ENCODE measurements around the gene KLHDC7A. TPM values are rescaled to one million over a fixed set of nuclear protein-coding genes. Genes with fewer than 3 reads are reported as not detected.

Gene KLHDC7A
- total and polyA plus RNA-seq, 7 experiments from 2014 or later = 0.08 to 0.15 TPM; not detected in 5

GRCh38 chr1:18489417-18490143 lies 8.8 kb downstream of the KLHDC7A start:
- intact Hi-C loops (cut with micrococcal nuclease) = no loop called here
- Histone ChIP-seq H3K4me3 (ENCODE audit: low read length) (no peak overlapping the region), H3K9me3 (ENCODE audit: control insufficient read depth in 2 of 3, low read length in 3 of 3) (no peaks in the 10 kb centered on the region), H3K4me1 (ENCODE audit: control insufficient read depth in 2 of 2, insufficient read depth in 2 of 2, low read length in 2 of 2) (no peaks in the 10 kb centered on the region), H3K27me3 (ENCODE audit: control insufficient read depth in 2 of 2, insufficient read depth in 2 of 2, low read length in 2 of 2) (no peaks in the 10 kb centered on the region), H3K36me3 (ENCODE audit: control insufficient read depth in 2 of 3, insufficient read depth in 3 of 3, low read length in 3 of 3) (no peaks in the 10 kb centered on the region), H3K27ac (ENCODE audit: low read depth, low read length) (no peak overlapping the region)
- no peaks in the 10 kb centered on the region for H3K36me3 Mint-ChIP-seq
- CTCF ChIA-PET = no interaction called here
- H3K4me3 Mint-ChIP-seq = no peak overlapping the region
- H3K27ac Mint-ChIP-seq = no peak overlapping the region
- peaks cover 3 to 35% (median 23%) of the 10 kb centered on the region in 5 donors for H3K27me3 Mint-ChIP-seq
- POLR2A ChIA-PET = no interaction called here
- no peaks in the 10 kb centered on the region for H3K4me1 Mint-ChIP-seq
- peaks cover 0 to 6% (median 0%) of the 10 kb centered on the region in 11 donors for H3K9me3 Mint-ChIP-seq
- DNase-seq (no peak), ATAC-seq (no peak)

- ChIA-PET POLR2A (no interaction called here), CTCF (no interaction called here)
- Mint-ChIP-seq H3K27ac (no peak overlapping the region), H3K36me3 (no peaks in the 10 kb centered on the region), H3K4me1 (no peaks in the 10 kb centered on the region), H3K9me3 (peaks cover 0 to 6% (median 0%) of the 10 kb centered on the region in 11 donors), H3K4me3 (no peak overlapping the region), H3K27me3 (peaks cover 3 to 35% (median 17%) of the 10 kb centered on the region in 5 donors)
- Histone ChIP-seq H3K9me3 (ENCODE audit: control insufficient read depth in 2 of 3, low read length in 3 of 3) (no peaks in the 10 kb centered on the region), H3K27ac (ENCODE audit: low read depth, low read length) (no peak overlapping the region), H3K4me3 (ENCODE audit: low read length) (no peak overlapping the region), H3K4me1 (ENCODE audit: control insufficient read depth in 2 of 2, insufficient read depth in 2 of 2, low read length in 2 of 2) (no peaks in the 10 kb centered on the region), H3K36me3 (ENCODE audit: control insufficient read depth in 2 of 3, insufficient read depth in 3 of 3, low read length in 3 of 3) (no peaks in the 10 kb centered on the region), H3K27me3 (ENCODE audit: control insufficient read depth in 2 of 2, insufficient read depth in 2 of 2, low read length in 2 of 2) (no peaks in the 10 kb centered on the region)
- intact Hi-C loops (cut with micrococcal nuclease) = no loop called here
- DNase-seq (no peak), ATAC-seq (no peak)
Observed at GRCh38 chr1:18491168-18491567, 10.4 kb downstream of the KLHDC7A start.

GRCh38 chr1:18494304-18494703 lies 13.6 kb downstream of the KLHDC7A start:
- intact Hi-C loops (cut with micrococcal nuclease) = no loop called here
- ChIA-PET CTCF (no interaction called here), POLR2A (no interaction called here)

GRCh38 chr1:18495635-18496034 lies 14.9 kb downstream of the KLHDC7A start:
- Mint-ChIP-seq H3K36me3 (no peaks in the 10 kb centered on the region), H3K4me1 (no peaks in the 10 kb centered on the region), H3K27me3 (peaks cover 3 to 64% (median 31%) of the 10 kb centered on the region in 5 donors), H3K4me3 (no peak overlapping the region), H3K9me3 (peaks cover 0 to 2% (median 0%) of the 10 kb centered on the region in 11 donors), H3K27ac (no peak overlapping the region)
- H3K9me3 ChIP-seq (ENCODE audit: control insufficient read depth in 2 of 3, low read length in 3 of 3) = no peaks in the 10 kb centered on the region
- intact Hi-C loops (cut with micrococcal nuclease) = no loop called here
- POLR2A ChIA-PET = no interaction called here
- DNase-seq (no peak), ATAC-seq (no peak)
- H3K27me3 ChIP-seq (ENCODE audit: control insufficient read depth in 2 of 2, insufficient read depth in 2 of 2, low read length in 2 of 2) = no peaks in the 10 kb centered on the region
- H3K36me3 ChIP-seq (ENCODE audit: control insufficient read depth in 2 of 3, insufficient read depth in 3 of 3, low read length in 3 of 3) = no peaks in the 10 kb centered on the region
- no peak overlapping the region for H3K27ac ChIP-seq (ENCODE audit: low read depth, low read length)
- CTCF ChIA-PET = no interaction called here
- H3K4me3 ChIP-seq (ENCODE audit: low read length) = no peak overlapping the region
- no peaks in the 10 kb centered on the region for H3K4me1 ChIP-seq (ENCODE audit: control insufficient read depth in 2 of 2, insufficient read depth in 2 of 2, low read length in 2 of 2)

More at GRCh38 chr1:18494304-18494703, 13.6 kb downstream of the KLHDC7A start:
- Mint-ChIP-seq H3K4me1 (no peaks in the 10 kb centered on the region), H3K27ac (no peak overlapping the region), H3K27me3 (peaks cover 3 to 52% (median 23%) of the 10 kb centered on the region in 5 donors), H3K9me3 (peaks cover 0 to 5% (median 0%) of the 10 kb centered on the region in 11 donors), H3K4me3 (no peak overlapping the region), H3K36me3 (no peaks in the 10 kb centered on the region)
- no peak overlapping the region for H3K27ac ChIP-seq (ENCODE audit: low read depth, low read length)
- no peaks in the 10 kb centered on the region for H3K36me3 ChIP-seq (ENCODE audit: control insufficient read depth in 2 of 3, insufficient read depth in 3 of 3, low read length in 3 of 3)
- H3K9me3 ChIP-seq (ENCODE audit: control insufficient read depth in 2 of 3, low read length in 3 of 3) = no peaks in the 10 kb centered on the region
- no peaks in the 10 kb centered on the region for H3K27me3 ChIP-seq (ENCODE audit: control insufficient read depth in 2 of 2, insufficient read depth in 2 of 2, low read length in 2 of 2)
- DNase-seq = no peak
- no peak overlapping the region for H3K4me3 ChIP-seq (ENCODE audit: low read length)
- no peaks in the 10 kb centered on the region for H3K4me1 ChIP-seq (ENCODE audit: control insufficient read depth in 2 of 2, insufficient read depth in 2 of 2, low read length in 2 of 2)
- no peak for ATAC-seq

DNA sequence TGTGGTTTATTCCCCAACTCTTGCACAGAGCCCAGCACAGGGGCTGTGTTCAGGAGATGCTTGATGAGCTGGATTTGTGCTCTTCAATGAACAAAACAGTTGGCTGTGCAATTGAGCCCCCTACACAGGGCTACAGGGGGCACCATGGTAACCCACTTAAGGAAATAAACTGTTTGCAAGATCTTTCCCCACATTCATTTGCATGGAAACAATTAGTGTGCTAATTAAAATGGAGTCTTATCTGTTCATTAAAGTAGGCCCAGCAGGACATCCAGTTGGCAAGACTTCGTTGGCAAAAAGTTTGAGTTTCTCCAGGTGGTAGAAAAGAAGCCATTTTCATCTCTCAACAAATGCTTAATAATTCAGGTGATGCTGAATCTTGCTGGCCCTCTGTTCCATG lies 15.3 kb downstream of the KLHDC7A start:
- Mint-ChIP-seq H3K9me3 (peaks cover 0 to 2% (median 0%) of the 10 kb centered on the region in 11 donors), H3K27ac (no peak overlapping the region), H3K4me3 (no peak overlapping the region), H3K4me1 (no peaks in the 10 kb centered on the region), H3K27me3 (peaks cover 3 to 64% (median 30%) of the 10 kb centered on the region in 5 donors), H3K36me3 (no peaks in the 10 kb centered on the region)
- ATAC-seq (no peak), DNase-seq (no peak)
- H3K9me3 ChIP-seq (ENCODE audit: control insufficient read depth in 2 of 3, low read length in 3 of 3) = no peaks in the 10 kb centered on the region
- no peaks in the 10 kb centered on the region for H3K27me3 ChIP-seq (ENCODE audit: control insufficient read depth in 2 of 2, insufficient read depth in 2 of 2, low read length in 2 of 2)
- intact Hi-C loops (cut with micrococcal nuclease) = no loop called here
- H3K27ac ChIP-seq (ENCODE audit: low read depth, low read length) = no peak overlapping the region
- no peaks in the 10 kb centered on the region for H3K36me3 ChIP-seq (ENCODE audit: control insufficient read depth in 2 of 3, insufficient read depth in 3 of 3, low read length in 3 of 3)
- no peak overlapping the region for H3K4me3 ChIP-seq (ENCODE audit: low read length)
- CTCF ChIA-PET = no interaction called here
- no peaks in the 10 kb centered on the region for H3K4me1 ChIP-seq (ENCODE audit: control insufficient read depth in 2 of 2, insufficient read depth in 2 of 2, low read length in 2 of 2)
- POLR2A ChIA-PET = no interaction called here

- POLR2A ChIA-PET = no interaction called here
- H3K36me3 Mint-ChIP-seq = no peaks in the 10 kb centered on the region
- CTCF ChIA-PET = no interaction called here
- DNase-seq (no peak), ATAC-seq (no peak)
- H3K9me3 Mint-ChIP-seq = peaks cover 0 to 2% (median 0%) of the 10 kb centered on the region in 11 donors
- intact Hi-C loops (cut with micrococcal nuclease) = no loop called here
- H3K4me3 Mint-ChIP-seq = no peak overlapping the region
- no peaks in the 10 kb centered on the region for H3K4me1 ChIP-seq (ENCODE audit: control insufficient read depth in 2 of 2, insufficient read depth in 2 of 2, low read length in 2 of 2)
- no peaks in the 10 kb centered on the region for H3K9me3 ChIP-seq (ENCODE audit: control insufficient read depth in 2 of 3, low read length in 3 of 3)
- H3K27ac Mint-ChIP-seq = no peak overlapping the region
- H3K27ac ChIP-seq (ENCODE audit: low read depth, low read length) = no peak overlapping the region
- H3K27me3 Mint-ChIP-seq = peaks cover 3 to 62% (median 33%) of the 10 kb centered on the region in 5 donors
- H3K4me1 Mint-ChIP-seq = no peaks in the 10 kb centered on the region
- H3K4me3 ChIP-seq (ENCODE audit: low read length) = no peak overlapping the region
- no peaks in the 10 kb centered on the region for H3K36me3 ChIP-seq (ENCODE audit: control insufficient read depth in 2 of 3, insufficient read depth in 3 of 3, low read length in 3 of 3)
- H3K27me3 ChIP-seq (ENCODE audit: control insufficient read depth in 2 of 2, insufficient read depth in 2 of 2, low read length in 2 of 2) = no peaks in the 10 kb centered on the region
Observed at GRCh38 chr1:18496497-18497235, 15.9 kb downstream of the KLHDC7A start.

- intact Hi-C loops (cut with micrococcal nuclease) = no loop called here
- CTCF ChIA-PET = no interaction called here
Observed at GRCh38 chr1:18501833-18502232, 21.1 kb downstream of the KLHDC7A start.

More at GRCh38 chr1:18501833-18502232, 21.1 kb downstream of the KLHDC7A start:
- H3K36me3 Mint-ChIP-seq = no peaks in the 10 kb centered on the region
- no peak overlapping the region for H3K4me3 Mint-ChIP-seq
- Histone ChIP-seq H3K4me3 (ENCODE audit: low read length) (no peak overlapping the region), H3K27ac (ENCODE audit: low read depth, low read length) (no peak overlapping the region), H3K36me3 (ENCODE audit: control insufficient read depth in 2 of 3, insufficient read depth in 3 of 3, low read length in 3 of 3) (no peaks in the 10 kb centered on the region), H3K27me3 (ENCODE audit: control insufficient read depth in 2 of 2, insufficient read depth in 2 of 2, low read length in 2 of 2) (no peaks in the 10 kb centered on the region), H3K9me3 (ENCODE audit: control insufficient read depth in 2 of 3, low read length in 3 of 3) (no peaks in the 10 kb centered on the region), H3K4me1 (ENCODE audit: control insufficient read depth in 2 of 2, insufficient read depth in 2 of 2, low read length in 2 of 2) (no peaks in the 10 kb centered on the region)
- no peaks in the 10 kb centered on the region for H3K4me1 Mint-ChIP-seq
- POLR2A ChIA-PET = no interaction called here
- DNase-seq (no peak), ATAC-seq (no peak)
- peaks cover 0 to 48% (median 38%) of the 10 kb centered on the region in 5 donors for H3K27me3 Mint-ChIP-seq
- H3K9me3 Mint-ChIP-seq = peaks cover 0 to 24% (median 7%) of the 10 kb centered on the region in 11 donors
- H3K27ac Mint-ChIP-seq = no peak overlapping the region
